Activated CD4-positive, alpha-beta T cell treated with anti-CD3 and anti-CD28 coated beads, Interleukin-2, Interleukin-4, amounts not matched to agents 100 ng/mL and 50 ng/mL, durations not matched to agents 16 hours and 8 hours (primary cell): ENCODE data around the gene NOTCH3.

ENCODE experiments used
- DNase-seq: peaks from one replicate; pipeline ENCODE4 v3.0.0-alpha.2; 2020; ENCODE audit warnings: low spot score

NOTCH3 gene

DNA sequence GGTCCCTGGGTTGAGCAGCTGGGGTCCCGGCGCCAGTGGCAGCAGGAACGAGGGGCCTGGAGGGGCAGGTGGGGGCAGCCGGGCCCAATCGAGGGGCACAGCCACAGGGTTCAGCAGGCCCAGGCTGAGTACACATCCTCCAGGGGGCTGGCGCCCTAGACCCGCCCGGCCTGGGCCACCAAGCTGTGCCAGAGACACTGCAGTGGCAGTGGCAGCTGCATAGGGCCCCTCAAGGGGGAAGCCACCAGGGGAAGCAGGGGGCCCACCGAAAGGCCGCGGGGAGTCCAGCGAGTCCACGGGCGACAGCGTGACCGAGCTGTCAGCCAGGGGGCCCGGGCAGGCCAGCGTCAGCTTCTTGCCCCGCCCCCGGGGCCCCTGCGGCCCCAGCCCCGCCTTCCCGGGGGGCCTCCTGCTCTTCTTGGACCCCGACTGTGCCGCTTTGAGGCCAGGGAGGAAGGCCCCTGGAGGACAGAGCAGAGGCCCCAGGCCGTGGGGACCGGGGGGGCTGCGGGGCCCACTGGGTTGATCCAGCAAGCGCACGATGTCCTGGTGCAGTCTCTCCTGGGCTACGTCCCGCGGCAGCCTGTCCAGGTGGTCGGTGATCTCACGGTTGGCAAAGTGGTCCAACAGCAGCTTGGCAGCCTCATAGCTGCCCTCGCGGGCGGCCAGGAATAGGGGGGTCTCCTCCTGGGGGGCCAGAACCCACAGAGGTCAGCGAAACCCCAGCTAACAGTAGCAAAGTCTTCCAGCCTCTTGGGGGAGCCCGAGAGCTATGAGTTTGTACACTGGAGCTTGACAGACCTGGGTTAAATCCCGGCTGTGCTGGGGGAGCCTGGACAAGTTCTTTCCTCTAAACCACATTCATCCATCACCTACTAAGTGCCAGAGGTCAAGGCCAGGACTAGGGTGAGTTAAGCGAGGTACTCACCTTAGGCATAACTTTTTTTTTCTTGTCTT lies 39.5 kb downstream of the NOTCH3 start:
- DNase-seq, result no peak

GRCh38 chr19:15159251-15159650 lies 41.5 kb downstream of the NOTCH3 start:
- no peak for DNase-seq

DNA sequence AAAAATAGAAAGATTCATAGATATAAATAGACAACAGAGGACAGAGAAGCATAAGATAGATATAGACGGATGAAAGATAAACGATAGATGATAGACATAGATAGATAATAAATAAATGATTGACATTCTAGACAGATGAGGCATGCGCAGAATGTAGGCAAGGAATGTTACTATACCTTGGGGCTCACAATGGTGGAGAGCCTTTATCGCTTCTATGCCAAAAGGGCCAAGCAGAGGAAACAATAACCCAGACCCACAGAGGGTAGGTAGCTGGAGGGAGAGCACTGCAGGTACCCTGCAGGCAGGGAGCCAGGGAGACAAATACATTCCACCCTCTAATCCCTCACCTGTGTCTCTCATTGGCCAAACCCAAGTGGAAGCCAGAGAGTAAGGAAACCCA lies 44.4 kb downstream of the NOTCH3 start:
- no peak for DNase-seq

GRCh38 chr19:15155296-15155695 lies 45.5 kb downstream of the NOTCH3 start:
- DNase-seq, result no peak

- peak; percentile 35 for DNase-seq
Observed at GRCh38 chr19:15154002-15154612, 46.7 kb downstream of the NOTCH3 start.

DNA sequence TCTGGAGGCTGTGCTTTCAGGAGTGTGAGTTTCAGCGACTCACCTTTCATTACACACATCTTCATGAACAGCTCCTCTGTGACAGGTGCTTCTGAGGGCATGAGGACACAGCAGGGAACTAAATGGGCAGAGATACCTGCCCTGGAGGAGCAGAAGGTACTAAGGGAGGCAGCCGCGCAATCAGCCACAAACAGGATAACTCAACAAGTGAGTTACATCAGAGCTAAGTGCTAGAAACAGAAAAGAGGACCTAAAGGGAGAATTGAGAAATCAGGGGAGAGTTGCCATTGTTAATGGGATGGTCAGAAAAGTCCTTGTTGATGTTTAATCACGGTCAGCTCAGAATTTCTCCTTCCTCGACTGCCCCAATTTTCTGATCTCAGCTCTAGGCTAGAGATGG lies 51.1 kb downstream of the NOTCH3 start:
- DNase-seq, result no peak

DNA sequence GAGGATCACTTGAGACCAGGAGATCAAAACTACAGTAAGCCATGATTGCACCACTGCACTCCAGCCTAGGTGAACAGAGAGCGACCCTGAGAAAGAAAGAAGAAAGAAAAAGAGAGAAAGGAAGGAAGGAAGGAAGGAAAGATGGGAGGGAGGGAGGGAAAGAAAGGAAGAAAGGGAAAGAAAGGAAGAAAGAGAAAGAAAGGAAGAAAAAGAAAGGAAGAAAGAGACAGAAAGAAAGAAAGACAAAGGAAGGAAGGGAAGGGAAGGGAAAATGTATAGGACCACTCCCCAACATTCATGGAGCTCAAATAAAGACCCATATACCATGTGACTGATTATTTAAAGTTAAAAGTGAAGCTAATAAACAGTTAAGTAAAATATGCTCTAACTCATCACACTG lies 53.7 kb downstream of the NOTCH3 start:
- no peak for DNase-seq

DNA sequence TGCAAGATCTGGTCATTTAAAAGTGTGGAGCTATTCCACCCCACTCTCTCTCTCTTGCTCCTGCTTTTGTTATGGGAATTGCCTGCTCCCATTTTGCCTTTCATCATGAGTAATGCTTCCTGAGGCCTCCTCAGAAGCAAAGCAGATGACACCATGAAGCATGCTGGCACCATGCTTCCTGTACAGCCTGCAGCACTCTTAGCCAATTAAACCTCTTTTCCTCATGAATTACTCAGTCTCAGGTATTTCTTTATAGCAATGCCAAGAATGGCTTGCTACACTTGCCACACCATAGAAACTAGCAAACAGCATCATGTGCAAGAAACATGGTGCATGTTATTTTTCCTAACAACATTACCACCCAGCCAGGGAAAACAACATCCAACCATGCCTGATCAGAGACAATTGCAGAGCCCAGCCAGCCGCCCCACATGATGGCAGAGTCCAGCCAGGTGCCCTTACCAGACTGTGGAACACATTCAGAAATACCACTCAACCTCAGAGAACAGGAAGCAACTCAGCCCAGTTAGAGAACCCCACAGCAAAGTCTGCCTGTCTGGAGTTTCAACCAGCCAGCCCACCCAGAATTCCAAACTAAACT lies 56.6 kb downstream of the NOTCH3 start:
- DNase-seq, result no peak

DNA sequence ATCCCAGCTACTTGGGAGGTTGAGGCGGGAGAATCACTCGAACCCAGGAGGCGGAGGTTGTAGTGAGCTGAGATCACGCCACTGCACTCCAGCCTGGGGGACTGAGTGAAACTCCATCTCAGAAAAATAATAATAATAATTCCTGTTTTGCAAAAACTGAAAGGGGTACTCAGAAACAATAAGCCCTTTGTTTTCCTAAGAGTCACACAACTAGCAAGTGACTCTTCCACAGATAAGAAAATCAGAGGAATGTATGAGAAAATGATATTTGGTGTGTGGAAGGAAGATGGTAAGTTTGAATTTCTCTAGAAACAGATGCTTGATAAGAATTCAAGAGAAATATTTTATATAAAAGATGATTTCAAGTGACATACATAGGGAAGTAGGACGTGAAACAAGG lies 58.5 kb downstream of the NOTCH3 start:
- no peak for DNase-seq

- DNase-seq, result no peak
Observed at GRCh38 chr19:15141143-15141542, 59.7 kb downstream of the NOTCH3 start.

DNA sequence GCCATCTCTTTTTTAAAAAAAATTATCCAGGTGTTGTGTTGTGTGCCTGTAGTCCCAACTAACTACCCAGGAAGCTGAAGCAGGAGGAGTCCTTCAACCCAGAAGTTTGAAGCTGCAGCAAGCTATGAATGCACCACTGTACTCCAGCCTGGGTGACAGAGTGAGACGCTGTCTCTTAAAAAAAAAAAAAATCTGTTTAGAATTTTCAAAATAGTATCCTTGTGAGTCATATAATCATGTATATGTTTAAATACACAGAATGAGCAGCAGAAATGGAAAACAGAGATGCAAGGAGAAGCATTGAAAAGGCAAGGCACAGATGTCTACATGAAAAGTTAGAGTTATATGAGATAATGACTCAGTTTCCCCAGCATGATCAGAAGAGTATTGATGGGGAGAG lies 62.4 kb downstream of the NOTCH3 start:
- DNase-seq, result no peak

GRCh38 chr19:15137777-15138176 lies 63.0 kb downstream of the NOTCH3 start:
- DNase-seq, result no peak

GRCh38 chr19:15136234-15136954 lies 64.4 kb downstream of the NOTCH3 start:
- no peak for DNase-seq

DNA sequence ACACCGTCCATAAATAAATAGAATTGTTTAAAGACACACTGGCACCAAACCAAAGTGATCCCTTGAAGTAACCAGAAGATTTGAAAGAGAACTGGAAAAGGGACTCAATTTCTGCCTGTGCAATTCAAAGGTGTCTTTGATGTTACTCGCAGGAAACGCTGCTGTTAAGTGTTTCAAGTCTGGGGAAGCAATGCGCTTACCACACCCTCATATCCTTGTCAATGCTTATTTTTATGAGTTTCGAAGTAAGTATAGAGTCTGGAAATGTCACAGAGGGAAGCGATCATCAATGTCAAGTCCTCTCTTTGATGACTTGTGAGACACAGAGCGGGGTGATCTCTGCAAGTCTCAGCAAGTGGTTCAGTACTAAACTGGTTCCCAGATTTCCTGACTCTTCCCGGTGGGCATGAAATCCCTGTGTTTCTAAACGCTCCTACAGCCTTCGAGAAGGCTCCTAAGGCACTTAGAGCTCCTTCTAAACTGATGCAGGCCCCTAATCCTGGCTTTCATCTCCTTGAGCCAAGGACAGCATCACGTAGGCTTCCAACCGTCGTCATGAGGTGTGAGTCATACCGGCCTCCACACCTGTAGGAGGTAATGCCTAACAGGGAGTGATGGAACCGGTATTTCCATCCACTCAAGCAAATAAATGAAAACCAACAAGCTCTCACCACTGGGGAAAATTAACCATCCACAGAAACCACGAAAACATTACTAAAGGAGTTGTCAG lies 70.8 kb downstream of the NOTCH3 start:
- DNase-seq, result no peak

DNA sequence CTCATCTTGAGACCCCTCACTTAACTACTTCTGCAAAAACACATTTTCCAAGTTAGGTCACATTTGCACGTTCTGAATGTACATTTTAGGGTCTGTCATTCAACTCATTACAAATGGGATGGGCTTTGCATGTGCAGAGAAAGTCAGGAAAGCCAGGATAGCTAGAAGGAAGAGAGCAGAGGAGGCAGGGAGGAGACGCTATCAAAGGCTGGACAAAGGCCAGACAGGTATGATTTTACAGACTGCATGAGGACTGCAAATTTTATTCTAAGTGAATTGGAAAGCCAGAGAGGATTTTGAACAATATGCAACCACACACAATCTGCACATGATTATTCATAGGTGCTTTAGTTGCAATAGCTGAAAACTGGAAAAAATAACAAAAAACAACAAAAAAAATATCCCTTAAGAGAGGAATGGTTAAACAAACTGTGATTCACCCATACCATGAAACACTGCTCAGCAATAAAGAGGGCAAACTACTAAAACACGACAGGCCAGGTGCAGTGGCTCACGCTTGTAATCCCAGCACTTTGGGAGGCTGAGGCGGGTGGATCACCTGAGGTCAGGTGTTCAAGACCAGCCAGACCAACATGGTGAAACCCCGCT lies 72.5 kb downstream of the NOTCH3 start:
- no peak for DNase-seq

DNA sequence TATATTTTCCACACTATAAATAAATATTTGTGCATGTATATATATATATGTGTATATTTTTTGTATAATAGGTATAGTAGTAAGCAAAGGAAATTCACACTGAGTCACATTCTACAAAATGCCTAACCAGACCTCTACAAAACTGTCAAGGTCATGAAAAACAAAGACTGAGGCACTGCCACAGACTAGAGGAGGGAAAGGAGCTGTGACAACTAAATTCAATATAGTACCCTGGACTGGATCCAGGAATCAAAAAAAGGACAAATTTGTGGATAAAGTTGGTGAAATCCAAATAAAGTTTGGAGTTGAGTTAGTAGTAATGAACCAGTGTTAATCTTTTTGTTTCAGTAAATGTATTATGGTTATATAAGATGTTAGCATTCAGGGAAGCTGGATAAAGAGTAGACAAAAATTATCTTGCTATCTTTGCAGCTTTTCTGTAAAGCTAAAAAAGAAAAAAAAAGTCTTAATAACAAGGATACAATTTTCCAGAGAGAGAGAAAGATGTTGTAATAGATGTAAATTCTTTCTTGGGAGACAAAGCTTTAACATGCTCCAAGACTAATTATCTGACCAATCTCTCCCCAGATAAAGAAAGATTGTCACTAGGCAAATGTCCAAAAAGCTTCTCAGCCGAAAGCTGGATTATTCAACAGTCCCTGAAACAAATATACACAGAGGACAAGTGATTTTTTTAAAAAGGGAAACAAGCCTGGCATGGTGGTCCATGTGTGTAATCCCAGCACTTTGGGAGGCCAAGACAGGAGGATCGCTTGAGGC lies 74.5 kb downstream of the NOTCH3 start:
- DNase-seq, result no peak

- peak; percentile 98 for DNase-seq
Observed at GRCh38 chr19:15125232-15126067, 75.3 kb downstream of the NOTCH3 start.

- no peak for DNase-seq
Observed at GRCh38 chr19:15124572-15125231, 76.1 kb downstream of the NOTCH3 start.

DNA sequence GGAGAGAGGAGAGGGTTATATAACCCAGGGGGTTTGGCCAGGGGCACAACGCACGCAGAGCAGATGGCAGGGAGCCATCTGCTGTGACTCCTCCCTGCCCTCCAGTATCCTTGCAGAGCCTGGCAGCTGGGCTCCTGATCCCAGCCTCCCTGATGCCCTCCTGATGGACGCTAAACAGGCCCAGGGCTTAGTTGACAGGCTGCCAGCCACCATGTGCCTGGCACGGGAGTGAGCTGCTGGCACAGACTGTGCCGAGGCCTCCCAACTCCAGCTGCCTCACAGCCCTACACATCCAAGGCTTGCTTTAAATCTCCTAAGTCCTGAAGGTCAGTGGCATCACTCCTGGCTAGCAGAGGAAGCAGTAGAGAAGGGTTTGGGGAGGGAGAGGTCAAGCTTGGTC lies 76.9 kb downstream of the NOTCH3 start:
- no peak for DNase-seq
